ENCODE measurements around the gene PALM.
A peak's percentile ranks its signal among the peaks of the same experiment; 100 is the strongest.
"Not testable (repeated sequence)": the region's sequence is repeated elsewhere in the genome, so short reads cannot be mapped to it uniquely, and the experiment has no call there.

PALM gene

GRCh38 chr19:688214-688613 is 20.5 kb upstream of the PALM start:
- Mint-ChIP-seq H3K36me3 (no peaks in the 10 kb centered on the region), H3K4me3 (no peak overlapping the region), H3K4me1 (ENCODE audit: low read depth) (no peaks in the 10 kb centered on the region), H3K27me3 (no peaks in the 10 kb centered on the region), H3K9me3 (ENCODE audit: low read depth) (no peaks in the 10 kb centered on the region), H3K27ac (no peak overlapping the region)

DNA sequence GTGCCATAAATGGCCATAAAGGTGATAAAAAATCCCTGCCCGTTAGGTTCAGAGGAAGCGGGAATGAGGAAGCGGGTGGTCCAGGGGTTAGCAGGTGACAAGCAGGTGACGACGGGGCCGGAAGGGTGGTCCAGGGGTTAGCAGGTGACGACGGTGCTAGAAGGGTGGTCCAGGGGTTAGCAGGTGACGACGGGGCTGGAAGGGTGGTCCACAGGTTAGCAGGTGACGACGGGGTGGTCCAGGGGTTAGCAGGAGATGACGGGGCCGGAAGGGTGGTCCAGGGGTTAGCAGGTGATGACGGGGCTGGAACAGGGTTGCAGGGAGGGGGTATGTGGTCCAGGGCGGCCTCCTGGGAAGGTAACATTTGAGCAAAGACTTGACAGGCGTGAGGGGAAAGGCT is 19.7 kb upstream of the PALM start:
- H3K9me3 Mint-ChIP-seq (ENCODE audit: low read depth), result no peaks in the 10 kb centered on the region
- H3K4me3 Mint-ChIP-seq, result no peak overlapping the region
- H3K36me3 Mint-ChIP-seq, result no peaks in the 10 kb centered on the region
- H3K27ac Mint-ChIP-seq, result no peak overlapping the region
- H3K27me3 Mint-ChIP-seq, result no peaks in the 10 kb centered on the region
- H3K4me1 Mint-ChIP-seq (ENCODE audit: low read depth), result no peaks in the 10 kb centered on the region

DNA sequence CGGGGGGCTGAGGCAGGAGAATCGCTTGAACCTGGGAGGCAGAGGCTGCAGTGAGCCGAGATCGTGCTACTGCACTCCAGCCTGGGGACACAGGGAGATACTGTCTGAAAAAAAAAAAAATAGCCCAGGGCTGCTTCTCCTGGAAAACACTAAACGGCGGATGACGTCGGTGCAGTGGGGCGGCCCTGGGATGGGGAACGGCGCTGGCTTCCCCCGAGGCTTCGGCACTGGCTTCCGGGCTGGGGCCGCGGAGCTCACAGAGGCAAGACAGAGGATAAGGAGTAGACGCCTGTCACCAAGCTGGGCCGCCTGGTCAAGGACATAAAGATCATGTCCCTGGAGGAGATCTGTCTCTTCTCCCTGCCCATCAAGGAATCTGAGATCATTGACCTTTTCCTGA is 18.5 kb upstream of the PALM start:
- no peaks in the 10 kb centered on the region for H3K9me3 Mint-ChIP-seq (ENCODE audit: low read depth)
- H3K27ac Mint-ChIP-seq, result no peak overlapping the region
- no peaks in the 10 kb centered on the region for H3K36me3 Mint-ChIP-seq
- H3K27me3 Mint-ChIP-seq, result no peaks in the 10 kb centered on the region
- H3K4me1 Mint-ChIP-seq (ENCODE audit: low read depth), result no peaks in the 10 kb centered on the region
- no peak overlapping the region for H3K4me3 Mint-ChIP-seq

- Mint-ChIP-seq H3K27me3 (no peaks in the 10 kb centered on the region), H3K4me1 (ENCODE audit: low read depth) (peaks cover 1% of the 10 kb centered on the region), H3K36me3 (no peaks in the 10 kb centered on the region), H3K9me3 (ENCODE audit: low read depth) (no peaks in the 10 kb centered on the region), H3K4me3 (no peak overlapping the region), H3K27ac (no peak overlapping the region)
Observed at GRCh38 chr19:694481-695351, 14.0 kb upstream of the PALM start.

- no peak within 1 kb of the TSS for H3K4me3 Mint-ChIP-seq
- peaks cover 1% of the 10 kb centered on the region for H3K4me1 Mint-ChIP-seq (ENCODE audit: low read depth)
- H3K27ac Mint-ChIP-seq, result no peak within 1 kb of the TSS
- H3K36me3 Mint-ChIP-seq, result no peaks in the 10 kb centered on the region
- H3K9me3 Mint-ChIP-seq (ENCODE audit: low read depth), result no peaks in the 10 kb centered on the region
- H3K27me3 Mint-ChIP-seq, result no peaks in the 10 kb centered on the region
Observed at GRCh38 chr19:695352-695949, 13.3 kb upstream of the PALM start, which contains the start of gene PRSS57. PRSS57 (minus strand) TSS chr19:695452; CDS start chr19:695430, 22 bp downstream.

- not testable (repeated sequence) for H3K36me3 Mint-ChIP-seq; H3K4me1 Mint-ChIP-seq (ENCODE audit: low read depth); H3K27me3 Mint-ChIP-seq; H3K27ac Mint-ChIP-seq; H3K4me3 Mint-ChIP-seq; H3K9me3 Mint-ChIP-seq (ENCODE audit: low read depth)
Observed at GRCh38 chr19:698529-698928, 10.2 kb upstream of the PALM start.

- not testable (repeated sequence) for H3K36me3 Mint-ChIP-seq; H3K4me1 Mint-ChIP-seq (ENCODE audit: low read depth); H3K4me3 Mint-ChIP-seq; H3K9me3 Mint-ChIP-seq (ENCODE audit: low read depth); H3K27ac Mint-ChIP-seq; H3K27me3 Mint-ChIP-seq
Observed at GRCh38 chr19:699885-700284, 8.8 kb upstream of the PALM start.

DNA sequence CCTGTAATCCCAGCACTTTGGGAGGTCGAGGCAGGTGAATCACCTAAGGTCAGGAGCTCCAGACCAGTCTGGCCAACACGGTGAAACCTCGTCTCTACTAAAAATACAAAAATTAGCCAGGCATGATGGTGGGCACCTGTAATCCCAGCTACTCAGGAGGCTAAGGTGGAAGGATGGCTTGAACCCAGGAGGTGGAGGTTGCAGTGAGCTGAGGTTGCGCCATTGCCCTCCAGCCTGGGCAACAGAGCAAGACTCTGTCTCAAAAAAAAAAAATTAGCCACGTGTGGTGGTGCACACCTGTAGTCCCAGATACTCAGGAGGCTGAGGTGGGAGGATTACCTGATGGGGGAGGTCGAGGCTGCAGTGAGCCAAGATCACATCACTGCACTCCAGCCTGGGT is 5.9 kb upstream of the PALM start:
- not testable (repeated sequence) for H3K36me3 Mint-ChIP-seq; H3K27ac Mint-ChIP-seq; H3K9me3 Mint-ChIP-seq (ENCODE audit: low read depth); H3K27me3 Mint-ChIP-seq
- Mint-ChIP-seq H3K4me1 (ENCODE audit: low read depth) (peaks cover 10% of the 10 kb centered on the region), H3K4me3 (peak overlapping the region; percentile 38)

DNA sequence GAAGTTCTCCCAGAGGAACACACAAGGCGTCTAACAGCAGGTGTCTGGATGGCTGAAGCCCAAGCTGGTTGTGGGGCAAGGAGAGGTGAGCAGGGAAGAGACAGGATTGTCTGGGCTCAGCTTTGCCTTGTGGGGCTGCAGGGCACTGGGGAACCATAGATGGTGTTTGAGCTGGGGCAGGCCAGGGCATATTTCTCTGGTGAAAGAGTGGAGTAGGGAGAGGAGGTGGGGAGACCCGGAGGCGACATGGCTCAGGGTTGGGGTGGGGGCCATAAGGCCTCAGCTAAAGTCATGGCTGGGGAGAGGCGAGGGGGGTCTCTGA is 5.4 kb upstream of the PALM start:
- Mint-ChIP-seq H3K27ac (no peak overlapping the region), H3K4me3 (peak overlapping the region; percentile 38), H3K4me1 (ENCODE audit: low read depth) (peaks cover 10% of the 10 kb centered on the region), H3K9me3 (ENCODE audit: low read depth) (no peaks in the 10 kb centered on the region), H3K36me3 (no peaks in the 10 kb centered on the region), H3K27me3 (peaks cover 5% of the 10 kb centered on the region)

DNA sequence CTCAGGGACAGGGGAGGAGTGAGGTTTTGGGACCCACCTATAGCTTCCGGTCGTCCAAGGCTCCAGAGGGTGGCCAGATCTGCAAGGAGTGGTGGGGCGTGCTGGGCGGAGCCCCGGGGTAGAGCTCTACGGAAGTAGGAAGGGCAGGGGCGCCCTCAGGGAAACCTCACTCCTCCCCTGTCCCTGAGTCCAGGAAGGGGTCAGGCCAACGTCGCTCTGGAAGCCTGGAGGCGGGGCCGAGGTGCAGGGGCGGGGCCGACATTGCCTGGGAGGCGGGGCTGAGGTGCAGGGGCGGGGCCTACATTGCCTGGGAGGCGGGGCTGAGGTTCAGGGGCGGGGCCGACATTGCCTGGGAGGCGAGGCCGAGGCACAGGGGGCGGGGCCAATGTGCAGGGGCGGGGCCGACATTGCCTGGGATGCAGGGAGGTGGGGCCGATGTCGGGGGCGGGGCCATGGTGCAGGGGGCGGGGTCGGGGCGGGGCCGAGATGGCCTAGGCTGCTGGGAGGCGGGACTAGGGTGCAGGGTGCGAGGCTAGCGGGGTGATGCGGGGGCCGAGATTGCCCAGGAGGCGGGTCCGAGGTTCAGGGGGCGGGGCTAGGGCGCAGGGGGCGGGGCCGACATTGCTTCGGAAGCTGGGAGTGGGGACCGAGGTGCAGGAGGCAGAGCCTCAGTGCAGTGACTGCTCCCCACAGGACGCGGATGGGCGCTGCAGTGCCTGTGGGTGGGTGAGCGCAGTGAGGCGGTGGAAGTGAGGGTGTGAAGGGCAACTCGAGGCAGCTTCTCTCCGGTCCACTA is 4.9 kb upstream of the PALM start:
- Mint-ChIP-seq H3K27me3 (peaks cover 5% of the 10 kb centered on the region), H3K4me1 (ENCODE audit: low read depth) (peaks cover 10% of the 10 kb centered on the region), H3K4me3 (no peak overlapping the region), H3K9me3 (ENCODE audit: low read depth) (no peaks in the 10 kb centered on the region), H3K27ac (no peak overlapping the region), H3K36me3 (no peaks in the 10 kb centered on the region)

GRCh38 chr19:704447-704741 is 4.3 kb upstream of the PALM start:
- peaks cover 10% of the 10 kb centered on the region for H3K4me1 Mint-ChIP-seq (ENCODE audit: low read depth)
- peaks cover 5% of the 10 kb centered on the region for H3K27me3 Mint-ChIP-seq
- H3K9me3 Mint-ChIP-seq (ENCODE audit: low read depth), result no peaks in the 10 kb centered on the region
- no peak overlapping the region for H3K4me3 Mint-ChIP-seq
- no peak overlapping the region for H3K27ac Mint-ChIP-seq
- H3K36me3 Mint-ChIP-seq, result no peaks in the 10 kb centered on the region

- no peak overlapping the region for H3K4me3 Mint-ChIP-seq
- no peak overlapping the region for H3K27ac Mint-ChIP-seq
- H3K9me3 Mint-ChIP-seq (ENCODE audit: low read depth), result no peaks in the 10 kb centered on the region
- no peaks in the 10 kb centered on the region for H3K36me3 Mint-ChIP-seq
- peaks cover 4% of the 10 kb centered on the region for H3K4me1 Mint-ChIP-seq (ENCODE audit: low read depth)
- peaks cover 8% of the 10 kb centered on the region for H3K27me3 Mint-ChIP-seq
Observed at GRCh38 chr19:709196-709964, 645 bp downstream of the PALM start.

DNA sequence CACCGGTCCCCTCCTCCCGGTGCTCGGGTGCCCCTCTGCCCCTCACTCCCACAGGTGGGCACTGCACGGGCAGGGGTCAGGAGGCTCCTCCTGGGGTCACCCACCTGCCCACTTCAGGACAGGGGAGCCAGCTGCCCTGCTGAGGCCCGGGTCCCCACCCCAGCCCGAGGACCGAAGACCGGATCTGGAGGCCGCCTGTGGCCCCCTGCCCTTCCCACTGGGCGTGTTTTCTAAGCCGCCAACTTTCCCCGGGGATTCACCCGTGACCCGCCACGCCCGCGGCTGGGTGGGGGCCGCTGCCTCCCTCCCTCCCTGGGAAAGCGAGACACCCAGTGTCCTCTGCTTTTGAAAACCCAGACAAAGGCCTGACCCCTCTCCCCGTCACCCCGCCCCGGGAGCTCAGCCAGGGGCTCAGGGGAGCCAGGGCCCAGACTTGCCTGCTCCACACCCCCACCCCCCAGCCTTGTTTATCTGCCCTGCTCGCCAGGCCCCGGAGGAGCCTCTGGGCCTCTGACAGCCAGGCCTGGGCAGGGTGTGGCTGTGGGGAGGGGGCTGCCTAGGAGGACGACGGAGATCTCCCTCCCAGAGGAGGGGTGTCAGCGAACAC is 1.3 kb downstream of the PALM start:
- Mint-ChIP-seq H3K27ac (no peak overlapping the region), H3K36me3 (no peaks in the 10 kb centered on the region), H3K4me1 (ENCODE audit: low read depth) (peaks cover 2% of the 10 kb centered on the region), H3K9me3 (ENCODE audit: low read depth) (no peaks in the 10 kb centered on the region), H3K27me3 (peaks cover 8% of the 10 kb centered on the region), H3K4me3 (no peak overlapping the region)

DNA sequence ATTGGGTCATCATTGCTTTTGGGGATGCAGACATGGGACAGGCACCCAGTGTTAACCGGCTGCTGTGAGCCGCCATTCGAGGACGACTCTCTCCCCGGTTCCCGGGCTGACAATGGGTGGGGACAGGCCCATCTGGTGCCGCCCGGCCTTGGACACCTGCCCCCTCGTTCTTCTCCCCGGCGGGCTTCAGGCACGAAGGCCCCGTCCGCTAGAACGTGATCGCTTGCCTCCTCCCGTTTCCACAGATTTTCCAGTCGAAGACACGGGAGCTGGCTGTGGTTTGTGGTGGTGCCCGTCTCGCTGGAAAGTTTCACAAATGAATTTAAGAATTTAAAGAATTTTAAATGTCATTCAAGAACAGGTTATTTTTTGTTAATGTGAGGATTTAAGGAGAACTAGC is 2.0 kb downstream of the PALM start:
- H3K4me1 Mint-ChIP-seq (ENCODE audit: low read depth), result peaks cover 2% of the 10 kb centered on the region
- peaks cover 13% of the 10 kb centered on the region for H3K27me3 Mint-ChIP-seq
- H3K36me3 Mint-ChIP-seq, result no peaks in the 10 kb centered on the region
- no peak overlapping the region for H3K27ac Mint-ChIP-seq
- H3K9me3 Mint-ChIP-seq (ENCODE audit: low read depth), result peaks cover 4% of the 10 kb centered on the region
- H3K4me3 Mint-ChIP-seq, result peak overlapping the region; percentile 20

All from activated naive CD8-positive, alpha-beta T cell (primary cell).